Midbrain (tissue), 1 donor: ENCODE data around the gene TNIP1.

Experiments used
- DNase-seq: peaks from one replicate; lab custom pipeline; 2025; lab: John Stamatoyannopoulos, UW

TNIP1 gene

GRCh38 chr5:151040211-151040747, 40.6 kb downstream of the TNIP1 start:
- no peak for DNase-seq

GRCh38 chr5:151039665-151040064, 41.2 kb downstream of the TNIP1 start:
- DNase-seq: no peak

GRCh38 chr5:151038801-151039238, 42.0 kb downstream of the TNIP1 start:
- DNase-seq: no peak

GRCh38 chr5:151038412-151038745, 42.5 kb downstream of the TNIP1 start:
- DNase-seq: no peak

- DNase-seq: no peak
Measured at GRCh38 chr5:151037561-151038411, 43.0 kb downstream of the TNIP1 start.

- DNase-seq: no peak
Measured at GRCh38 chr5:151036556-151036955, 44.3 kb downstream of the TNIP1 start.

GRCh38 chr5:151034422-151035379, 46.1 kb downstream of the TNIP1 start:
- no peak for DNase-seq

GRCh38 chr5:151033217-151033934, 47.5 kb downstream of the TNIP1 start:
- DNase-seq: no peak

- DNase-seq: no peak
Measured at GRCh38 chr5:151031554-151031953, 49.3 kb downstream of the TNIP1 start.

GRCh38 chr5:151030379-151030778, 50.5 kb downstream of the TNIP1 start:
- no peak for DNase-seq

GRCh38 chr5:151030056-151030336, 50.8 kb downstream of the TNIP1 start:
- no peak for DNase-seq

GRCh38 chr5:151029179-151030055, 51.4 kb downstream of the TNIP1 start:
- no peak for DNase-seq

GRCh38 chr5:151028717-151029116, 52.1 kb downstream of the TNIP1 start:
- DNase-seq: no peak

GRCh38 chr5:151027961-151028479, 52.8 kb downstream of the TNIP1 start:
- no peak for DNase-seq

- DNase-seq: no peak
Measured at GRCh38 chr5:151026679-151027078, 54.2 kb downstream of the TNIP1 start.

GRCh38 chr5:151026088-151026487, 54.7 kb downstream of the TNIP1 start:
- no peak for DNase-seq

- DNase-seq: no peak
Measured at GRCh38 chr5:151025250-151025606, 55.6 kb downstream of the TNIP1 start.

- DNase-seq: no peak
Measured at GRCh38 chr5:151024440-151025249, 56.2 kb downstream of the TNIP1 start.

GRCh38 chr5:151023651-151024050, 57.2 kb downstream of the TNIP1 start:
- no peak for DNase-seq

- no peak for DNase-seq
Measured at GRCh38 chr5:151023047-151023615, 57.7 kb downstream of the TNIP1 start.
